ENCODE results near the gene DAZL. TPM values are rescaled to one million over a fixed set of nuclear protein-coding genes. Genes with fewer than 3 reads are reported as not detected.

The DAZL gene
- total RNA-seq, 4 donors from 2014 or later = not detected

DNA sequence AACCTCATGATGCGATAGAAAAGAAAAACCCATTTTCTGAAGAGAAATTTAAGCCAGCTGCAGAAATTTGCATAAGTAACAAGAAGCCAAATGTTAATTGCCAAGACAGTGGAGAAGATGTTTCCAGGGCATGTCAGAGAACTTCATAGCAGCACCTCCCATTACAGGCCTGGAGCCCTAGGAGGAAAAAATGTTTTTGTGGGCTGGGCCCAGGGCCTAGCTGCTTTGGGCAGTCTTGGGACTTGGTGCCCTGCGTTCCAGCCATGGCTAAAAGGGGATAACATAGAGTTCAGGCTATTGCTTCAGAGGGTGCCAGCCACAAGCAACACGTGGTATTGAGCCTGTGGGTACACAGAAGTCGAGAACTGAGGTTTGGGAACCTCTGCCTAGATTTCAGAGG is 10.9 kb upstream of the DAZL start:
- Histone ChIP-seq H3K4me1 (no peaks in the 10 kb centered on the region), H3K27me3 (no peaks in the 10 kb centered on the region), H3K4me3 (no peak overlapping the region), H3K27ac (no peak overlapping the region), H3K36me3 (no peaks in the 10 kb centered on the region), H3K9me3 (no peaks in the 10 kb centered on the region)
- in situ Hi-C loops (cut with MboI; ENCODE audit: low sequenced_read_pairs in 4 of 4) = loop anchor here in 3 of 4 donors (10.0 to 25.0 kb wide), 3 partner anchors 421 to 796 kb away; no protein-coding TSS in a partner anchor
- DNase-seq (no peak), ATAC-seq (no peak)
- TF ChIP-seq, protein P1, sequence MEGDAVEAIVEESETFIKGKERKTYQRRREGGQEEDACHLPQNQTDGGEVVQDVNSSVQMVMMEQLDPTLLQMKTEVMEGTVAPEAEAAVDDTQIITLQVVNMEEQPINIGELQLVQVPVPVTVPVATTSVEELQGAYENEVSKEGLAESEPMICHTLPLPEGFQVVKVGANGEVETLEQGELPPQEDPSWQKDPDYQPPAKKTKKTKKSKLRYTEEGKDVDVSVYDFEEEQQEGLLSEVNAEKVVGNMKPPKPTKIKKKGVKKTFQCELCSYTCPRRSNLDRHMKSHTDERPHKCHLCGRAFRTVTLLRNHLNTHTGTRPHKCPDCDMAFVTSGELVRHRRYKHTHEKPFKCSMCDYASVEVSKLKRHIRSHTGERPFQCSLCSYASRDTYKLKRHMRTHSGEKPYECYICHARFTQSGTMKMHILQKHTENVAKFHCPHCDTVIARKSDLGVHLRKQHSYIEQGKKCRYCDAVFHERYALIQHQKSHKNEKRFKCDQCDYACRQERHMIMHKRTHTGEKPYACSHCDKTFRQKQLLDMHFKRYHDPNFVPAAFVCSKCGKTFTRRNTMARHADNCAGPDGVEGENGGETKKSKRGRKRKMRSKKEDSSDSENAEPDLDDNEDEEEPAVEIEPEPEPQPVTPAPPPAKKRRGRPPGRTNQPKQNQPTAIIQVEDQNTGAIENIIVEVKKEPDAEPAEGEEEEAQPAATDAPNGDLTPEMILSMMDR (IDR thresholded peaks at IDR 0.05 in 4 of 5, conservative IDR thresholded peaks at IDR 0.05 in 1 of 5) = no peak
- TF ChIP-seq POLR2A (IDR thresholded peaks at IDR 0.05) = no peak
- intact Hi-C loops (cut with DNase I; ENCODE audit: low total_unique reads) = no loop called here

DNA sequence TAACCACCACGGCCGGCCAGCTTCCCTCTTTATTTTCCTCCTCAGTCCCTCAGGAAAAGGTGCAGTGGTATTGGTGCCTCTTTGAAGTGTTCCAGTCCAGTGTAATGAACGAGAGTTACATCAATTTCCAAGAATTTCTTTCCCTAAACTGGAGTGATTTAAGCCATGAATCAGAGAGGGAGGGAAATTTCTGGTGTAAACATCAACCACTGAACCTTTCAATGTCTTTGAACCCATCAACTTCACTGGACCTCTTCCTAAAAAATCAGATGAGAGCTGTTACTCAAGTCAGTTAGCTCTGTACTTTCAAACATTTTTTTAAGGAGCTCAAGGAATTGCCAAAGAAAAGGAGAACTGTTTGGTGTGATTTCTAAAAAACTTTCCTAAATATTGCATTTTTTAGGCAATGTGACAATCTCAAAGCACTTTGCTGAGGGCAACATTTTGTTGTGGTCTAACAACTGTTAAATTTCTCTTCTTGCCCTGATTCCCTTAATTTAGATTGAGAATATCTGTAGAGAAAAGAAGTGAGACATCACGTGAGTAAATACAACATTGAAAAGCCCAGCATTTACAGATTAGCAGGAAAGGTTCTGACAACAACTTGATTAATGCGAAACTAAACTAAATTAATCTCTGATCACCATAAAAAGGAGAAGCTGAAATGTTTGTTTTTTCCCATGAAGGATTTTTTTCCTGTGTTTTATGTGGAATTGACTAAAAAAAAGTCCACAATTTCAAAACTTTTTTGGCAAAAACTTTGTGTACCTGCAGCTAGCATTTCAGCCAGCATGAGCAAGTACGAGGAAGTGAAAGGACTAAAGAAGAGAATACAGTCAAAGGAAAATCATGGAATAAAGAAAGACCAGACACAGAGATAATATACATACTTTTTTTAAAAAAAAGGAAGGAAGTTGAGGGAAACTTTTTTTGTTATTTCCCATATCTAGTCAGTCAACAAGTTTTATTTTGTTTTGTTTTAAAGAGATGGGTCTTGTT is 9.1 kb upstream of the DAZL start:
- H3K27ac ChIP-seq = no peak overlapping the region
- H3K4me3 ChIP-seq = no peak overlapping the region
- in situ Hi-C loops (cut with MboI; ENCODE audit: low sequenced_read_pairs in 4 of 4) = loop anchor here in 3 of 4 donors (10.0 to 25.0 kb wide), 3 partner anchors 423 to 798 kb away; no protein-coding TSS in a partner anchor
- DNase-seq = no peak
- no peaks in the 10 kb centered on the region for H3K9me3 ChIP-seq
- intact Hi-C loops (cut with DNase I; ENCODE audit: low total_unique reads) = no loop called here
- no peaks in the 10 kb centered on the region for H3K36me3 ChIP-seq
- ATAC-seq = no peak
- TF ChIP-seq POLR2A (IDR thresholded peaks at IDR 0.05) = no peak
- TF ChIP-seq, protein P1 (IDR thresholded peaks at IDR 0.05 in 4 of 5, conservative IDR thresholded peaks at IDR 0.05 in 1 of 5) = no peak
- peaks cover 0 to 6% of the 10 kb centered on the region in 2 donors for H3K4me1 ChIP-seq
- no peaks in the 10 kb centered on the region for H3K27me3 ChIP-seq

DNA sequence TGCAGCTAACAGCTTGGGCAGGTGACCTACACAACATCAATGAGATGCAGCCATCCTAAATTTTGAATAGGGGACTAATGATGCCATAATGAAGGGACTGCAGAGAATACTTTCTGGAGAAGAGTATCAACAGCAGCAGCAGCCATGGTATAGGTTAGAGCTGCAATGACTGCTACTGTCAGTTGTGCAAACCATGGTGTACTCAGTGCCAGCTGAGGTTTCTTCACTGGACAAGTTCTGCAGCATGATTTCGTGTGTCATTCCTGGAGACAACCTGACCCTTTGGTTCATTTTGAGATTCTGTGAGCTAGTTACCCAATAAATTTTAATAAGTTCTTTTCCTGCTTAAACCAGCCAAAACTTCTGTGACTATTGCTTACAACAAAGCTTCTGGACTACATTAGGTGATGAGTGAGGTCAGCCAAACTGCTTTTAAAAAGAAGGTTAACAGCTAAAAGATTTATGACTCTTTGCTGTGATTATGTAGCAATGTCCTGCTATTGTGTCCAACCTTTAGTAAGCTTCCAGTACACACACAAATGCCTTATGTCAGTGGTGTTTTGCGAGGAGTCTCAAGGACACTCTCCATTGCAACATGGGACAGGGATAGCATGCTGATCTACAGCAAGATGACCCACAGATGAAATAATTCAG is 4.8 kb upstream of the DAZL start:
- ATAC-seq (peak; percentile 87 to 97), DNase-seq (peak; percentile 25 to 66)
- TF ChIP-seq, protein P1 (IDR thresholded peaks at IDR 0.05 in 4 of 5, conservative IDR thresholded peaks at IDR 0.05 in 1 of 5) = no peak
- no peak for TF ChIP-seq POLR2A (IDR thresholded peaks at IDR 0.05)
- Histone ChIP-seq H3K27ac (peak overlapping the region in 3 of 4 donors; percentile 58 to 68 (median 59)), H3K36me3 (no peaks in the 10 kb centered on the region), H3K9me3 (no peaks in the 10 kb centered on the region), H3K27me3 (no peaks in the 10 kb centered on the region), H3K4me3 (no peak overlapping the region), H3K4me1 (peaks cover 0 to 6% of the 10 kb centered on the region in 2 donors)
- in situ Hi-C loops (cut with MboI; ENCODE audit: low sequenced_read_pairs in 4 of 4) = loop anchor here (10.0 to 25.0 kb wide), 4 partner anchors 425 to 802 kb away; no protein-coding TSS in a partner anchor
- intact Hi-C loops (cut with DNase I; ENCODE audit: low total_unique reads) = no loop called here

DNA sequence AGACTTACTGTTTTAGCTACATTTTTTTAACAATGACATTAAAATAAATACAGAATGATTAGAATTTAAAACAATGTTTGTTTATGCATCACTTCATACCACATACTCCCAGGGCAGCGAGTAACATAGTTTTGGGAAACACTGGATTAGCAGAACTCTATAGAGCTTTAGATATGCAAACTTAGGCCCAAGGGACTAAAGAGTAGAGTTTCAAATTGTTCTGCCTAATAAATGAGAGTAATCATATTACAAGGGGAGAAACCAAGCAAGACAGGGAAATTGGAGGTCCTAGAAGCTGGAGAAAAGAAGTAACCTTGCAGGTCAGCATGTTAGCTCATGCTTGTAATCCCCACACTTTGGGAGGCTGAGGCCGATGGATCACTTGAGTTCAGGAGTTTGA is 3.6 kb upstream of the DAZL start:
- DNase-seq (no peak), ATAC-seq (no peak)
- in situ Hi-C loops (cut with MboI; ENCODE audit: low sequenced_read_pairs in 4 of 4) = loop anchor here (10.0 to 25.0 kb wide), 3 partner anchors 426 to 803 kb away; no protein-coding TSS in a partner anchor
- Histone ChIP-seq H3K4me1 (peaks cover 0 to 6% of the 10 kb centered on the region in 2 donors), H3K36me3 (no peaks in the 10 kb centered on the region), H3K9me3 (no peaks in the 10 kb centered on the region), H3K4me3 (no peak overlapping the region), H3K27ac (no peak overlapping the region), H3K27me3 (no peaks in the 10 kb centered on the region)
- intact Hi-C loops (cut with DNase I; ENCODE audit: low total_unique reads) = no loop called here
- no peak for TF ChIP-seq POLR2A (IDR thresholded peaks at IDR 0.05)
- TF ChIP-seq, protein P1 (IDR thresholded peaks at IDR 0.05 in 4 of 5, conservative IDR thresholded peaks at IDR 0.05 in 1 of 5) = no peak

All from gastrocnemius medialis (tissue), 4 donors.